ENCODE measurements around the gene CCDC92B.

CCDC92B gene

DNA sequence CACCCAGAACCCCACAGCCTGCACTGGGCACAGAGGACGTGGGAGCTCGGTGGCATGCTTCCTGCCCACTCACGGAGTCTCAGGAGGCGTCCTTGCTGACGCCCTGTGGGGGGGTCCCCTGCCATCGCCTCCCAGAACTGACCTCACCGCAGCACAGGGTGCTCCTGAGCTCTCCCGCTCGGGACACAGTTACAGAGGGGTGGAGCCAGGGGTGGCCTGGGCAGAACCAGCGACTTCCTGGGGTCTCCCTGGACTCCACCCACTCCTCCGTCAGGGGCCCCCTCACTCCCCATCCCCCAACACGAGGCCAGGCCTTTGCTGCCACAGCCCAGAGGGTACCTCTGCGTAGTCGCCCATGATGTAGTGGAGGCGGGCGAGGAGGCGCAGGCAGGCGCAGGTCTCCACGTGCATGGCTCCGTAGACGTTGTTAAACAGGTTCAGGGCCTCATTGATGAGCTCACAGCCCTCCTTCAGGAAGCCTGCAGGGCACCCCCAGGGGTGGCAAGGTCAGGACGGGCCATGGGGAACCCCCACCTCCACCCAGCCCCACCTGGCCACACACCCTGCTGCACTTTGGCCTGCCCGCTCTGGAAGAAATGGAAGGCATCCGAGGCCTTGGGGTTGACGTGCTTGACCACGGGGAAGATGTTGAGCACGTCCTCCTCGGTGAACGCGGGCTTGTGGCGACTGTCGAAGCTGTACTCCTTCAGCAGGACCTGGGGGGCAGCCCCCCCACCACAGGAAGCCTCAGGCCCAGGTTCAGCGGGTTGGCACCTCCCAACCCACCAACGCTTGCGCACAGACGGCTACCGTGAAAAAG lies 55.7 kb downstream of the CCDC92B start:
- no peak for DNase-seq
- H3K4me3 ChIP-seq (ENCODE audit: control insufficient read depth in 1 of 7, extremely low read depth in 1 of 7, insufficient read depth in 4 of 7, low read depth in 2 of 7, low read length in 6 of 7): no peak overlapping the region
- no peaks in the 10 kb centered on the region for H3K4me1 ChIP-seq (ENCODE audit: control extremely low read depth in 1 of 4, control insufficient read depth in 4 of 4, insufficient read depth in 4 of 4, low read length in 3 of 4)
- H3K27me3 ChIP-seq (replicated peaks in 2 of 5; ENCODE audit: control insufficient read depth in 4 of 5, insufficient read depth in 5 of 5, low read length in 4 of 5): no peaks in the 10 kb centered on the region
- WGBS (ENCODE audit: insufficient coverage): 90% methylated on average over 34 of the region's 37 CpGs
- peaks cover 3 to 89% (median 56%) of the 10 kb centered on the region in 4 experiments for H3K36me3 ChIP-seq (ENCODE audit: control insufficient read depth in 4 of 4, insufficient read depth in 4 of 4, low read length in 3 of 4)
- ChIA-PET POLR2A (no interaction called here), CTCF (no interaction called here)
- H3K27ac ChIP-seq (ENCODE audit: insufficient read depth in 1 of 2, low read depth in 1 of 2, low read length in 2 of 2, poor library complexity in 1 of 2, severe bottlenecking in 2 of 2): no peak overlapping the region
- no peaks in the 10 kb centered on the region for H3K9me3 ChIP-seq (ENCODE audit: control extremely low read depth in 1 of 5, control insufficient read depth in 4 of 5, insufficient read depth in 2 of 5, low read depth in 1 of 5, low read length in 4 of 5)

DNA sequence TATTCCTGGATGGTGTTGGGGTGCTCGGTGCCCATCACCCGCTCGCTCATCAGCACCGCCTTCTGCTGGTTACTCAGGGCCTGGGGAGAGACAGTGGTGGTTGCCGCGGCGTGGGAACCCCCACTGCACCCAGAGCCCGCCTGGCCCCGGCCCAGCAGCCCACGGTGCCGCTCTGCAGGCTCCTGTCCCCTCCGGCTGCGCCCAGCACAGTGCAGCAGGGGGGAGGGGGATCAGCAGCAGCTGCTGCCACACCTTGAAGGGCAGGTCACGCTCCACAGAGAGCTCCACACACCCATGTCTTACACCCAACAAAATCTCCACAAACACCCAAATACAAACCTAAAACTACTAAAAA lies 56.7 kb downstream of the CCDC92B start:
- Histone ChIP-seq H3K9me3 (ENCODE audit: control extremely low read depth in 1 of 5, control insufficient read depth in 4 of 5, insufficient read depth in 2 of 5, low read depth in 1 of 5, low read length in 4 of 5) (no peaks in the 10 kb centered on the region), H3K36me3 (ENCODE audit: control insufficient read depth in 4 of 4, insufficient read depth in 4 of 4, low read length in 3 of 4) (peaks cover 3 to 84% (median 48%) of the 10 kb centered on the region in 4 experiments), H3K27me3 (replicated peaks in 2 of 5; ENCODE audit: control insufficient read depth in 4 of 5, insufficient read depth in 5 of 5, low read length in 4 of 5) (no peaks in the 10 kb centered on the region), H3K27ac (ENCODE audit: insufficient read depth in 1 of 2, low read depth in 1 of 2, low read length in 2 of 2, poor library complexity in 1 of 2, severe bottlenecking in 2 of 2) (no peak overlapping the region), H3K4me1 (ENCODE audit: control extremely low read depth in 1 of 4, control insufficient read depth in 4 of 4, insufficient read depth in 4 of 4, low read length in 3 of 4) (no peaks in the 10 kb centered on the region), H3K4me3 (ENCODE audit: control insufficient read depth in 1 of 7, extremely low read depth in 1 of 7, insufficient read depth in 4 of 7, low read depth in 2 of 7, low read length in 6 of 7) (no peak overlapping the region)
- no peak for DNase-seq
- 86% methylated on average over 11 of the region's 14 CpGs for whole genome bisulfite sequencing (ENCODE audit: insufficient coverage)
- ChIA-PET CTCF (no interaction called here), POLR2A (no interaction called here)

DNA sequence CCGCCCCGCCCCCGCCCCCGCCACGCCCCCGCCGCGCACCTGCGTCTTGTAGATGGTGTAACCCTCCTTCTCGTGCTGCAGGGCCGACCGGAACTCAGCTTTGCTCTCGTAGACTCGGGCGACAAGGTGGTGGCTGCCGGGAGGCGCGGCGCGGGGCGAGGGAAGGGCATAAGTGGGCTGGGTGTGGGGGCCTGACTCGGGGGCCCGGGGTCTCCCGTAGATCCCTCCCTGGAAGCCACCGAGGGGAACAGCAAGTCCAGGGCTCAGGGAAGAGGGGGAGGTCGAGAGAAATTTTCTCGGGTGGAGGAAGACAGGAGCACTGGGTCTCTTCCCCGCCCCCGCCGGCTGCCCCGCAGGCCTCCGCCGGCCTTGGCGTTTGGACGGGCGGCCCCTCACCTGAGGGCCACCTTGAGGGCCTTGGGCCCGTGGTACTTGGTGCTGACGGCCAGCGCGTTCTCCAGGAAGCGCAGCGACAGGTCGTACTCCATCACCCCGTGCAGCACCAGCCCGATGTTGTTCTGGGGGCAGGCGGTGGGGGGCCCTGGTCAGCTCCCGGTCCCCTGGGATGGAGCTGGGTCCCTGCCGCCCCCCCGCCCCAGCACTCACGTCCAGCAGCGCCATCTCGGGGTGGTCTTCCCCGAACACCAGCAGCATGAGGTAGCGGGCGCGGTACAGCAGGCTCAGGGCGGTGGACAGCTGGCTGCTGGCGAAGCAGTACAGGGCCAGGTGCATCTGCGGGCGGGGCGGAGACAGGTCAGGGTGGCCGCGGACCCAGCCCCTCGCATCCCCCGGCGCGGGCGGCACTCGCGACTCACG lies 57.3 kb downstream of the CCDC92B start:
- ChIA-PET POLR2A (no interaction called here), CTCF (no interaction called here)
- no peak overlapping the region for H3K4me3 ChIP-seq (ENCODE audit: control insufficient read depth in 1 of 7, extremely low read depth in 1 of 7, insufficient read depth in 4 of 7, low read depth in 2 of 7, low read length in 6 of 7)
- no peaks in the 10 kb centered on the region for H3K27me3 ChIP-seq (replicated peaks in 2 of 5; ENCODE audit: control insufficient read depth in 4 of 5, insufficient read depth in 5 of 5, low read length in 4 of 5)
- H3K27ac ChIP-seq (ENCODE audit: insufficient read depth in 1 of 2, low read depth in 1 of 2, low read length in 2 of 2, poor library complexity in 1 of 2, severe bottlenecking in 2 of 2): no peak overlapping the region
- DNase-seq: no peak
- H3K36me3 ChIP-seq (ENCODE audit: control insufficient read depth in 4 of 4, insufficient read depth in 4 of 4, low read length in 3 of 4): peaks cover 3 to 78% (median 43%) of the 10 kb centered on the region in 4 experiments
- no peaks in the 10 kb centered on the region for H3K9me3 ChIP-seq (ENCODE audit: control extremely low read depth in 1 of 5, control insufficient read depth in 4 of 5, insufficient read depth in 2 of 5, low read depth in 1 of 5, low read length in 4 of 5)
- H3K4me1 ChIP-seq (ENCODE audit: control extremely low read depth in 1 of 4, control insufficient read depth in 4 of 4, insufficient read depth in 4 of 4, low read length in 3 of 4): no peaks in the 10 kb centered on the region
- WGBS (ENCODE audit: insufficient coverage): 97% methylated on average over 46 of the region's 71 CpGs

DNA sequence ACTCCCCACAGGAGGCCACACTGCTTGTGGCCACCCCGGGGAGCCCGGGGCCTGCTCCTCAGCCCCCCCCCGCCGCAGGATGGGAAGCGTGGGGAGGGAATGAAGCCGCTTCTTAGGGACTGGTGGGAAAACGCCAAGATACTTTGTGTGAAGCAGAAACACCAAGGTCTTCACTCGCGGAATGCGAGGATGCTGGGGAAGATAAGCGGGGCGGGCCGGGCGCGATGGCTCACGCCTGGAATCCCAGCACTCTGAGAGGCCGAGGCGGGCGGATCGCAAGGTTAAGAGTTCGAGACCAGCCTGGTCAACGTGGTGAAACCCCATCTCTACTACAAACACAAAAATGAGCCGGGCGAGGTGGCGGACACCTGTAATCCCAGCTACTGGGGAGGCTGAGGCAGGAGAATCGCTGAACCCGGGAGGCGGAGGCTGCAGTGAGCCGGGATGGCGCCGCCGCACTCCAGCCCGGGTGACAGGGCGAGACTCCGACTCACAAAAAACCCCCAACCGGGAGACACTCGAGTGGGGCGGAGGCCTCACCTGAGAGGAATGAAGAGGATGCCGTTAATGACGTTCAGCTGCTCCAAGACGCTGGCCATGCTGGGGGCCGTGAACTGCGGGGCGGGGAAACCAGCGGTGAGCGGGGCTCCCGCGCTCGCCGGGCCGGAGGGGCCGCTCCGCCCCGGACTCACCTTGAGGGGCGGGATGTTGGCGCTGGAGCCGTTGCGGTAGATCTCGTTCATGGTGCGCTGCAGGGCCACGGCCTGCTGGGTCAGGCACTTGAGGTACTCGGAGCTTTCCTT lies 58.2 kb downstream of the CCDC92B start:
- Histone ChIP-seq H3K4me1 (ENCODE audit: control extremely low read depth in 1 of 4, control insufficient read depth in 4 of 4, insufficient read depth in 4 of 4, low read length in 3 of 4) (no peaks in the 10 kb centered on the region), H3K27ac (ENCODE audit: insufficient read depth in 1 of 2, low read depth in 1 of 2, low read length in 2 of 2, poor library complexity in 1 of 2, severe bottlenecking in 2 of 2) (no peak overlapping the region), H3K4me3 (ENCODE audit: control insufficient read depth in 1 of 7, extremely low read depth in 1 of 7, insufficient read depth in 4 of 7, low read depth in 2 of 7, low read length in 6 of 7) (no peak overlapping the region), H3K27me3 (replicated peaks in 2 of 5; ENCODE audit: control insufficient read depth in 4 of 5, insufficient read depth in 5 of 5, low read length in 4 of 5) (no peaks in the 10 kb centered on the region), H3K36me3 (ENCODE audit: control insufficient read depth in 4 of 4, insufficient read depth in 4 of 4, low read length in 3 of 4) (peaks cover 3 to 71% (median 36%) of the 10 kb centered on the region in 4 experiments), H3K9me3 (ENCODE audit: control extremely low read depth in 1 of 5, control insufficient read depth in 4 of 5, insufficient read depth in 2 of 5, low read depth in 1 of 5, low read length in 4 of 5) (no peaks in the 10 kb centered on the region)
- no peak for DNase-seq
- WGBS (ENCODE audit: insufficient coverage): 97% methylated on average over 49 of the region's 62 CpGs
- CTCF ChIA-PET: no interaction called here
- POLR2A ChIA-PET: no interaction called here

DNA sequence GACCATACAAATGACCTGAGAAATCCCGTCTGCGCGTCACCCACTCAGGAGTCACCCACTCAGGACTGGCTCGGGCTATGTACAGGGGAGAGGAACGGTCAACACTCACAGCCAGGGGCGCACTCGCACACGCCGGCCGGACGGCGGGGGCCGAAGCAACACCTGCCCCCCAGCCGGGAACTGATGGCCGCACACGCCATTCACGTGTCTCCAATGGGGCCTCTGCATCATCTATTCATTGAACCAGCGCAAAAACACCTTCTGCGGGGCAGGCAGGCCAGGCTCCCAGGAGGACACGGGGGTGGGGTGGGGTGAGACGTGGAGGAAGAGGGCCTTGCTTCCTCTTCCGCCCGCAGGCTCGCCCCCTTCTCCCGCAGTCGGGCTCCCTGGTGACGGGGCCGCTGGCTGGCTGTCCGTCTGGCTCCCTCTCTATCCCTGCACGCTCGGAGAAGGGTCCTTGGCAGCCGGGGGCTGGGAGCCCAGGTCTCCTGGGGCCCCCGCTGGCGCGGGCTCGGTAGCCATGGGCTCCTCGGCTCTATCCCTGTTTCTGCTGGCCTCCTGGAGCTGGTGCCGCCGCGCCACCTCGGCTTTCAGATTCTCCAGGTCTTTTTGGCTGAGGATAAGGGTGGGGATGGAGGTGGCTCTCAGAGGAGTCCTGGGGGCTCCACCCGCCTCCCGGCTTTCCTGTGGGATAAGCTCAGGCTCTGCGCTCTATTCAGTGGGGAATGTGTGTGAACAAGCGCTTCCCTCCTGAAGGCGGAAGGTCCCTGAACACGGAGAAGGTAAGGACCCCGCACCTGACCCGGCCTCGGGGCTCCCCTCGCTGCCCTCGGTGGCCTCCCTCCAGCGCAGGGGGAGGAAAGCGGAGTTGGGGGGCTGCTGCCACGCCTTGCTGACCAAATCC lies 59.0 kb downstream of the CCDC92B start:
- H3K9me3 ChIP-seq (ENCODE audit: control extremely low read depth in 1 of 5, control insufficient read depth in 4 of 5, insufficient read depth in 2 of 5, low read depth in 1 of 5, low read length in 4 of 5): no peaks in the 10 kb centered on the region
- peaks cover 3 to 62% (median 31%) of the 10 kb centered on the region in 4 experiments for H3K36me3 ChIP-seq (ENCODE audit: control insufficient read depth in 4 of 4, insufficient read depth in 4 of 4, low read length in 3 of 4)
- 94% methylated on average over 23 of the region's 55 CpGs for WGBS (ENCODE audit: insufficient coverage)
- H3K27ac ChIP-seq (ENCODE audit: insufficient read depth in 1 of 2, low read depth in 1 of 2, low read length in 2 of 2, poor library complexity in 1 of 2, severe bottlenecking in 2 of 2): no peak overlapping the region
- no peaks in the 10 kb centered on the region for H3K27me3 ChIP-seq (replicated peaks in 2 of 5; ENCODE audit: control insufficient read depth in 4 of 5, insufficient read depth in 5 of 5, low read length in 4 of 5)
- ChIA-PET CTCF (no interaction called here), POLR2A (no interaction called here)
- H3K4me1 ChIP-seq (ENCODE audit: control extremely low read depth in 1 of 4, control insufficient read depth in 4 of 4, insufficient read depth in 4 of 4, low read length in 3 of 4): no peaks in the 10 kb centered on the region
- no peak overlapping the region for H3K4me3 ChIP-seq (ENCODE audit: control insufficient read depth in 1 of 7, extremely low read depth in 1 of 7, insufficient read depth in 4 of 7, low read depth in 2 of 7, low read length in 6 of 7)
- no peak for DNase-seq

DNA sequence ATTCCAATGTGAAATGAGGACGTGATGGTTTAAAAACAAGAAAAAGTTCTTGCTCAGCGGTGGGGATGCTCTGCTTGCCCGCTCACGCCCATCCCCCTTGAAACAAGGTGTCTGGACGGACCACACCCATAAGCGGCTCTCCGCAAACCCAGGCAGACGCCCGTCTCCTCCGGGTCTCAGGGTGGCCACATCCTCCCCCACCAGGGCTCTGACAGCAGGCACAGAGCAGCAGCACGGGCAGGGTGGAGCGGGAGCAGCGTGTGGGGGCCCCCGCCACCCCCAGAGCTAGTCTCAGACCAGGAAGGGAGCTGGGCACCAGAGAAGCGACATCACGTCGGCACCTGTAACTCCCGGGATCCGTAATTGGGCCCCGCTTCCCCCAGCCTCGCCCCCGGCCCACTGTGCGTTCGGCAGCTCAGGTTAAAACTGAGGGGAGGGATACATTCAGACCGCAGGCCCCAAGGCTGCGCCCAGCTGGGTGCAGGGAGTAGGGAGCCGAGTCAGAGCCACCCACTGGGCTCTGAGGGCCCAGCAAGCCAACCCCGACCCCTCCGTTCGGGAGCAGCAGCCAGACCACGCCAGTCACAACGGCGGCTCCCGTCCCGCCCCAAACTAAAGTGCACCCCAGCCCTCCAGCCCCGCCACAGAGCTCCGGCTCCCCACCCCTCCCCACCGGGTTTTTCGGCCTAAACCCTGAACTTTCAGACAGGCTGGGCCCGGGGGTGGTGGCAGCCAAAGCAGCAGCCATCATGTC lies 59.9 kb downstream of the CCDC92B start:
- no peaks in the 10 kb centered on the region for H3K9me3 ChIP-seq (ENCODE audit: control extremely low read depth in 1 of 5, control insufficient read depth in 4 of 5, insufficient read depth in 2 of 5, low read depth in 1 of 5, low read length in 4 of 5)
- H3K36me3 ChIP-seq (ENCODE audit: control insufficient read depth in 4 of 4, insufficient read depth in 4 of 4, low read length in 3 of 4): peaks cover 3 to 59% (median 28%) of the 10 kb centered on the region in 4 experiments
- no peaks in the 10 kb centered on the region for H3K4me1 ChIP-seq (ENCODE audit: control extremely low read depth in 1 of 4, control insufficient read depth in 4 of 4, insufficient read depth in 4 of 4, low read length in 3 of 4)
- no peak overlapping the region for H3K27ac ChIP-seq (ENCODE audit: insufficient read depth in 1 of 2, low read depth in 1 of 2, low read length in 2 of 2, poor library complexity in 1 of 2, severe bottlenecking in 2 of 2)
- H3K4me3 ChIP-seq (ENCODE audit: control insufficient read depth in 1 of 7, extremely low read depth in 1 of 7, insufficient read depth in 4 of 7, low read depth in 2 of 7, low read length in 6 of 7): no peak overlapping the region
- DNase-seq: no peak
- 93% methylated on average over 36 of the region's 40 CpGs for WGBS (ENCODE audit: insufficient coverage)
- H3K27me3 ChIP-seq (replicated peaks in 2 of 5; ENCODE audit: control insufficient read depth in 4 of 5, insufficient read depth in 5 of 5, low read length in 4 of 5): no peaks in the 10 kb centered on the region
- ChIA-PET POLR2A (no interaction called here), CTCF (no interaction called here)
